Measurements from ENCODE around the gene PTPA.

DNA sequence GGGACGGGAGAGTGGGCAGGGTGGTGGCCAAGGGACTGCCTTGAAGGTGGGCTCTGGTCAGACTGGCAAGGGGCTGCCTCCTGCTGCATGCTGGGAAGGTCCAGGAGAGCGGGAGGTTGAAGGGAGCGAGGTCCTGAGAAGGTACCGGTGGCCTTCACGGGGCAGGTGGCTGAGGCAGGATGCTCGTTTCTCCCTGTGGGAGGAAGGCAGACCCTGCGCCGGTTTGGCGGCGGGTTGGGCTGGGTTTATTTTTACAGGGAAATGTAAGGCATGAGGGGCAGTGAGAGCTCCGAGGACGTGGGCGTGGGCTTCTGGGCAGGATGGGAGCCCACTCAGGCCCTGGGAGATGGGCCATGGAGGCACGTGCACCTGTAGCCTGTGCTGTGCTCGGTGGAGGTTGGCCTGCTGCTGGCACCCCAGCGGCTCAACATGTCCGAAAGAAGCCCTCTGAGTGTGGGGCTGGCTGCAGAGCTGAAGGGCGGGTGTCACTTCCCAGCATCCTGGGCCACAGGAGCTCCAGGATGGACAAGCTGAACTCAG is 39.5 kb downstream of the PTPA start:
- TF ChIP-seq, protein P1, sequence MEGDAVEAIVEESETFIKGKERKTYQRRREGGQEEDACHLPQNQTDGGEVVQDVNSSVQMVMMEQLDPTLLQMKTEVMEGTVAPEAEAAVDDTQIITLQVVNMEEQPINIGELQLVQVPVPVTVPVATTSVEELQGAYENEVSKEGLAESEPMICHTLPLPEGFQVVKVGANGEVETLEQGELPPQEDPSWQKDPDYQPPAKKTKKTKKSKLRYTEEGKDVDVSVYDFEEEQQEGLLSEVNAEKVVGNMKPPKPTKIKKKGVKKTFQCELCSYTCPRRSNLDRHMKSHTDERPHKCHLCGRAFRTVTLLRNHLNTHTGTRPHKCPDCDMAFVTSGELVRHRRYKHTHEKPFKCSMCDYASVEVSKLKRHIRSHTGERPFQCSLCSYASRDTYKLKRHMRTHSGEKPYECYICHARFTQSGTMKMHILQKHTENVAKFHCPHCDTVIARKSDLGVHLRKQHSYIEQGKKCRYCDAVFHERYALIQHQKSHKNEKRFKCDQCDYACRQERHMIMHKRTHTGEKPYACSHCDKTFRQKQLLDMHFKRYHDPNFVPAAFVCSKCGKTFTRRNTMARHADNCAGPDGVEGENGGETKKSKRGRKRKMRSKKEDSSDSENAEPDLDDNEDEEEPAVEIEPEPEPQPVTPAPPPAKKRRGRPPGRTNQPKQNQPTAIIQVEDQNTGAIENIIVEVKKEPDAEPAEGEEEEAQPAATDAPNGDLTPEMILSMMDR (conservative IDR thresholded peaks at IDR 0.05 in 1 of 2, IDR thresholded peaks at IDR 0.05 in 1 of 2; ENCODE audit: low read depth in 1 of 2, low read length in 2 of 2): no peak
- no peak for TF ChIP-seq EZH2 (IDR thresholded peaks at IDR 0.05; ENCODE audit: low read length, missing control alignments)
